Subcutaneous adipose tissue (tissue), 4 donors: ENCODE measurements around the gene FBXO44. TPM values are rescaled to one million over a fixed set of nuclear protein-coding genes. Genes with fewer than 3 reads are reported as not detected.

Experiments used
- total RNA-seq, 4 donors: library from RNA; depleted of rRNA; stranded (reverse); fragments of >200 nt; gene quantifications; one replicate each; pipeline ENCODE4 v1.1.0, GENCODE V29; 2016
- TF ChIP-seq, protein P1 (sequence below): fragments of 450-650 bp; IDR thresholded peaks from one replicate; pipeline ENCODE4 v1.5.1; 2016; ENCODE audit warnings: low read depth, mild to moderate bottlenecking, control low read depth, antibody characterized with exemption, moderate library complexity

FBXO44 gene
- total RNA-seq, 4 donors from 2014 or later = 6.2 to 13.1 (median 7.8) TPM

DNA sequence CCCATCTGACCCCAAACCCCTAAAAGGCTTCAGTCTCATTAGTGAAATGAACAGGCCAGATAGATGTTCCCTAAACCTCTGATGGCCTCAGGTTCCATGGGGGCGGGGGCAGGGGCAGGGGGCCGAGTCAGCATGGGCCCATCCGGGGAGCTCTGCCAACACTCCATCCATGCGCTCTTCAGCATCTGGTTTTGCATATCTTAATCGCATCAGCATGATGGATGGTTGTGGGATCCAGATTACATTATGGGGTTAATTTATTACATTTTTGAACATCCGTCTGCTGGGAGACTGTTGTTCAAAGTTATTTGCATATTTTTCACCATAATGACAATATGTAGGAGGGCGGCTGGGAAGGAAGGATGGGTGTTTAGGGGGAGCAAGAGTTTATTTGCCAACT lies 29.4 kb downstream of the FBXO44 start:
- TF ChIP-seq, protein P1, sequence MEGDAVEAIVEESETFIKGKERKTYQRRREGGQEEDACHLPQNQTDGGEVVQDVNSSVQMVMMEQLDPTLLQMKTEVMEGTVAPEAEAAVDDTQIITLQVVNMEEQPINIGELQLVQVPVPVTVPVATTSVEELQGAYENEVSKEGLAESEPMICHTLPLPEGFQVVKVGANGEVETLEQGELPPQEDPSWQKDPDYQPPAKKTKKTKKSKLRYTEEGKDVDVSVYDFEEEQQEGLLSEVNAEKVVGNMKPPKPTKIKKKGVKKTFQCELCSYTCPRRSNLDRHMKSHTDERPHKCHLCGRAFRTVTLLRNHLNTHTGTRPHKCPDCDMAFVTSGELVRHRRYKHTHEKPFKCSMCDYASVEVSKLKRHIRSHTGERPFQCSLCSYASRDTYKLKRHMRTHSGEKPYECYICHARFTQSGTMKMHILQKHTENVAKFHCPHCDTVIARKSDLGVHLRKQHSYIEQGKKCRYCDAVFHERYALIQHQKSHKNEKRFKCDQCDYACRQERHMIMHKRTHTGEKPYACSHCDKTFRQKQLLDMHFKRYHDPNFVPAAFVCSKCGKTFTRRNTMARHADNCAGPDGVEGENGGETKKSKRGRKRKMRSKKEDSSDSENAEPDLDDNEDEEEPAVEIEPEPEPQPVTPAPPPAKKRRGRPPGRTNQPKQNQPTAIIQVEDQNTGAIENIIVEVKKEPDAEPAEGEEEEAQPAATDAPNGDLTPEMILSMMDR = no peak

DNA sequence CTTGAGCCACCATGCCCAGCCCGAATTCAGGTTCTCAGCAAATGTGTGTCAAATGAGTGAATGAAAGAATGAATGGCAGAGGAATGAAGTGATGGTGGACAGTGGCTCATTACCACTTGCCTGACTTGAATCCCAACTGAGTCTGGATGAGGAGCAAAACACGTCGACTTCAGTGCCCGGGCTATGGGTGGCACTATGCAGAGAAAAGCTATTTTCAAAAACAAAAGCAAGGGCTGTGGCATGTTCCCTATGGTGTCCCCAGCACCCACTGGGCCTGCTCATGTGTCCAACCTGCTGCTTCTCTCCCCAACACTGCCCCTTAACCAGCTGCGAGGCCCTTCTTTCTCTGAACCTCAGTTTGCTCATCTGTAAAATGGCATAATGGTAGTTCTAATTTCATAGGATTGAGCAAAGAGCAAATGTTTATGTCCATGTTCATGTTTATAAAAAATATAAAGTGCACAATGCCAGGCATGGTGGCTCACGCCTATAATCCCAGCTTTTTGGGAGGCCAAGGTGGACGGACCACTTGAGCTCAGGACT lies 30.6 kb downstream of the FBXO44 start:
- TF ChIP-seq, protein P1 = no peak

DNA sequence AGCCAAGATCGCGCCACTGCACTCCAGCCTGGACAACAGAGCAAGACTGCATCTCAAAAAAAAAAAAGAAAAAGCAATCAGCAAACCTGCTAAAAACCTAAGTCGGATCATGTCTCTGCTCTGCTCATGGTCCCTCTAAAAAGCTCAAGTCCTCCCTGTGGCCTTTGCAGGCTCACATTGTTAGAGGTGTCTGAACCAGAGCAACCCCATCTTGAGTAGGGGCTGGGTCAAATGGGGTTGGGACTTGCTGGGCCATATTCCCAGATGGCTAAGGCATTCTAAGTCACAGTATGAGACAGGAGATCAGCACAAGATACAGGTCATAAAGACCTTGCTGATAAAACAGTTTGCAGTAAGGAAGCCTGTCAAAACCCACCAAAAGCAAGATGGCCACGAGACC lies 33.8 kb downstream of the FBXO44 start:
- TF ChIP-seq, protein P1 = no peak

DNA sequence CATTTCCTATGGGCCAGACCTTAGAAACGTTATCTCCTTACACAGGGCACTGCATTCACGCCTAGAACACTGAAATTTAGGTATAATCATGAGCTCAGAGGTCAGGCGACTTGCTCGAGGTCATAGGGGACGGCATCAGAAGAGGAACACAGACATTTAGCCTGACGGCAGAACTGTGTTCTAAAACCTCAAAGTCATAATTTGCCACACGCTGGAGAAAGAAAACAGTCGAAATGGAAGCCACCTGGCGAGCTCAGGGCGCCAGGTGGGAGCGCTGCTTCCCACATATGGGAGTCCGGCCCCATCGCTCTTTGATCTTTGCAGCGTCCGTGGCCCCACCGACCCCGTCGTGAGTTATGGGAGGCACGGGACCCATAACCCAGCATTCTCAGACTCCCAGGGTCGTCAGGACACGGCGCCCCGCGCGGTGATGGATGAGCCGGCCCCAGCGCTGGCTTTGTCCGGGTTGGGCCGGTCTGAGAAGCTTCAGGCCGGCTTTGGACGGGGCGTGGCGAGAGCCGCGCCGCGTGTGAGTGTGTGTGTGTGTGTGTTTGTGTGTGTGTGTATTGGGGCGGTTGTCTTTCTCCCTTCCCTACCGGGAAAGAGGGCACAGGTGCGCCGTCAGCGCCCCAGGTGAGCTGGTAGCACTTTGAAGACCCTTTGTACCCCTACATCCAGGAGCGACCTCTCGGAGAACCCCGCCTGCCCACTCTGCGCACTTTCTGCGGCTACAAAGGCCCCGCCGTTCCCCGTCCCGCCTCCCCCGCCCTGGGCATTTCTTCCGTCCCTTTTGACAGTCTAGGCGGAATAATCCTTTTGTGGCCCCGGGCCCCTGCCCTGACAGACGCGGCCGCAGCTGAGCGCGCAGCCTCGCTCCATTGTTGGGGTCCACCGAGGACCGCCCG lies 36.0 kb downstream of the FBXO44 start:
- TF ChIP-seq, protein P1 = no peak

DNA sequence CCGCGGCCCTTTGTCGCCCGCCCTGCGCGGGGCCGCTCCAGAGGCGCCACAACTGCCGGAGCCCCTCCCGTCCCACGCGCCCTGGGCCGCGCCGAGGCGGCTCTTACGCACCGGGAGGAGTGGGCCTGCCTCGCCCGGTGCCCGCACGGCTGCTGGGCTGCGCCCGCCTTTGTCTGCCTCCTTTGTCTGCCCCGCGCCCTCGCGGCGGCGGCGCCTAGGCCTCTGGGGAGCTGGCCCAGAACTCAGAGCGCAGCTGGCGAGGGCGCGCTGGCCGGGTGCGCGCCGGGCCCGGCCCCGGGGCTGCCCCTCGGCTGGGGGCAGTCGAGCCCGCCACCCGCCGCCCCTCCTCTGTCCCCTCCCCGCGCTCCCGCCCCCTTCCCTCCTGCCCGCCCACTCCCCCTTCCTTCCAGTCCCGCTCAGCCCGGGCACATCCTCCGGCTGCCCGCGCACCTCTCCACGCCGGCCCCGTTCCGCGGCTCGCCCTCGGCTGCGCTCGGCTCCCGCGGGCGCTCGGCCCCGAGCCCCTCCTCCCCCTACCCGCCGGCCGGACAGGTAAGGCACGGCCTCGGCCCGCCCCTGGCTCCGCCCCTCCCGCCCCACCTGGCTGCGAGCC lies 36.7 kb downstream of the FBXO44 start, which contains the start of gene DRAXIN:
Gene DRAXIN (plus strand): TSS at position 409 of the 613 bp plus-strand sequence. CDS start 14,549 bp downstream, outside the sequence.
- TF ChIP-seq, protein P1 = no peak

DNA sequence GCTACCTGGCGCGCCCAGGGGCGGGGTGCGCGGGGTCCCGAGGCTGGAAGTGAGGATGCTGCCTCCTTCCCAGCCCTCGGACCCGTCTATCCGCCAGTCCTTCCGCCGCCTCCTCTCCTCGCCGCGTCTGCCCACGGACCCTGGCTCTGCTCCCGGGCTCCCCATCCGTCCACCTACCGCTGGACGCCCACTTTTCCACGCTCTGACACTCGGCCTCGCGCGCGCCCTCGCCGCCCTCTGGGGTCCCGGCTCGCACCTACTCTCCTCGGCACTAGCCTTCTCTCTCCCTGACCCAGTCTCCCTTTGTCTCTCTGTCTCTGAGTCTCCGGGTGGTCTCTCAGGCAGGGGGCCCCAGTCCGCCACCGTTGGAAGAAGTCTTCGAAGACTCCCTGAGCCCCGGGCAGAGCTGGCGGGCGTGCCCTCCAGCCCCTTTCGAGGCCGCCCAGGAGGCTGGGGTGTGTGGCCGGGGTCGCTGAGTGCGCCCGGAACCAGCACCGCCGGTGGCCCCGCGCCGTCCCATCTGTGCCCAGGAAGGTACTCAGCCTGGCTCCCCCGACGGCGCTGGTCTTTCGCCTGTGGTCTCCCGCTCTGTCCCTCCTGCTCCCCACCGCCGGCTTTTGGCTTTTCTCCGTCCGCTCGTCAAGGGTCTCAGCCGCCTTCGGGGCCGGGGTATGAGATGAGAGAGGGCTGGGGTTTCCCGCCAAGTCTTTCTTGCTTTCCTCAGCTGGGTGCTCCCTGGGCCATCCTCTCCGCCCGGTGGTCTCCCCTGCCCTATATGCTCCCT lies 37.4 kb downstream of the FBXO44 start:
- TF ChIP-seq, protein P1 = no peak
